GM12878 (cell line): ENCODE data around the gene GSKIP. TPM values are rescaled to one million over a fixed set of nuclear protein-coding genes. Genes with fewer than 3 reads are reported as not detected.

ENCODE experiments used
- ATAC-seq: fragments of 200-7000 bp; cut with Tn5 transposase; 3 replicates; pipeline ENCODE4 v1.9.1; 2020; ENCODE audit warnings: mild to moderate bottlenecking, moderate library complexity
- BruUV-seq: library from RNA; stranded (reverse); fragments of 400-500 nt; replicated peaks from 2 replicates; lab custom pipeline; 2021; lab: Mats Ljungman, UMichigan
- CTCF ChIA-PET: fragments of 300-600 bp; sonication (Branson Sonifier 250); formaldehyde crosslinking; extraction: SDS; loops from one replicate; lab custom pipeline; 2021; ENCODE audit warnings: inconsistent platforms; lab: Yijun Ruan, JAX
- POLR2A ChIA-PET: fragments of 350-600 bp; formaldehyde crosslinking; extraction: SDS; loops from one replicate; lab custom pipeline; 2021; ENCODE audit warnings: inconsistent platforms; lab: Charles Lee
- RAD21 ChIA-PET: fragments of 300-600 bp; sonication (Branson Sonifier 250); formaldehyde crosslinking; loops from one replicate; lab custom pipeline; 2023; ENCODE audit warnings: antibody characterized with exemption; ENCODE audit not compliant: unreplicated experiment; lab: Charles Lee
- SMC1A ChIA-PET: fragments of 300-600 bp; sonication (Branson Sonifier 250); formaldehyde crosslinking; loops from one replicate; lab custom pipeline; 2023; ENCODE audit not compliant: unreplicated experiment, uncharacterized antibody; lab: Charles Lee
- DNase-seq: peaks from one replicate; pipeline ENCODE4 v3.0.0-alpha.2; 2011; ENCODE audit warnings: low read depth, low spot score
- FAIRE-seq: peaks from 3 replicates; lab custom pipeline; 2011; peaks lifted over from hg19 to GRCh38; lab: Jason Lieb, UNC
- H2AFZ ChIP-seq: 2 replicates; pipeline ENCODE4 v1.6.0; 2011; ENCODE audit warnings: low read depth, low read length, control low read depth; ENCODE audit not compliant: control insufficient read depth
- H3K27ac ChIP-seq: 2 replicates; pipeline ENCODE4 v1.5.1; 2011; ENCODE audit warnings: control low read depth; ENCODE audit not compliant: control insufficient read depth, insufficient read depth
- H3K27me3 ChIP-seq, 2 experiments: replicated peaks in 1 of 2; 2 replicates each; pipeline versions ENCODE4 v1.6.0 to v1.6.1; 2011; ENCODE audit warnings: low read length in 1 of 2; ENCODE audit not compliant: control insufficient read depth in 2 of 2, insufficient read depth in 2 of 2
- H3K36me3 ChIP-seq, 2 experiments: 2 replicates each; pipeline ENCODE4 v1.5.1; 2011; ENCODE audit warnings: low read length in 1 of 2; ENCODE audit not compliant: control insufficient read depth in 2 of 2, insufficient read depth in 2 of 2
- H3K4me1 ChIP-seq: 2 replicates; pipeline ENCODE4 v1.6.1; 2011; ENCODE audit warnings: mild to moderate bottlenecking, low read length, moderate library complexity, mixed read lengths; ENCODE audit not compliant: control insufficient read depth, insufficient read depth
- H3K4me2 ChIP-seq: 2 replicates; pipeline ENCODE4 v1.6.0; 2011; ENCODE audit warnings: control low read depth; ENCODE audit not compliant: control insufficient read depth, insufficient read depth
- H3K4me3 ChIP-seq: fragments of 200-600 bp; sonication (generic); 2 replicates; pipeline ENCODE4 v1.5.1; 2016
- H3K79me2 ChIP-seq: 2 replicates; pipeline ENCODE4 v1.6.0; 2011; ENCODE audit warnings: low read length; ENCODE audit not compliant: control insufficient read depth, insufficient read depth
- H3K9ac ChIP-seq: 2 replicates; pipeline ENCODE4 v1.8.0; 2011; ENCODE audit warnings: low read length, control low read depth, mixed read lengths; ENCODE audit not compliant: control insufficient read depth, insufficient read depth
- H3K9me3 ChIP-seq: replicated peaks from 3 replicates; pipeline ENCODE4 v1.5.1; 2011; ENCODE audit warnings: mild to moderate bottlenecking, low read length; ENCODE audit not compliant: control insufficient read depth, insufficient read depth
- H4K20me1 ChIP-seq: 2 replicates; pipeline ENCODE4 v1.6.0; 2011; ENCODE audit not compliant: control insufficient read depth, insufficient read depth
- ASH2L ChIP-seq: fragments of 300-600, 200-600 bp; sonication (generic); IDR thresholded peaks from 2 replicates; pipeline ENCODE4 v1.6.1; 2017; ENCODE audit warnings: low read depth, mild to moderate bottlenecking, borderline replicate concordance
- CHD2 ChIP-seq: IDR thresholded peaks from 2 replicates; pipeline ENCODE4 v1.6.1; 2011; ENCODE audit warnings: low read depth, low read length, improper control_type of control experiment, borderline replicate concordance
- CREM ChIP-seq: IDR thresholded peaks from 2 replicates; pipeline ENCODE4 v1.6.1; 2014; ENCODE audit warnings: antibody characterized with exemption, low read depth
- FOXM1 ChIP-seq: IDR thresholded peaks from 2 replicates; pipeline ENCODE4 v1.6.1; 2012; ENCODE audit warnings: low read depth, mild to moderate bottlenecking, inconsistent platforms, low read length, moderate library complexity
- HCFC1 ChIP-seq: fragments of 150-350 bp; IDR thresholded peaks from 2 replicates; pipeline ENCODE4 v1.6.1; 2014; ENCODE audit warnings: low read length
- NFXL1 ChIP-seq: fragments of 450-650 bp; IDR thresholded peaks from 2 replicates; pipeline ENCODE4 v1.6.1; 2017; ENCODE audit warnings: antibody characterized with exemption, mild to moderate bottlenecking, borderline replicate concordance
- NR2C2 ChIP-seq: IDR thresholded peaks from 2 replicates; pipeline ENCODE4 v1.6.1; 2011; ENCODE audit warnings: borderline replicate concordance, low read depth; ENCODE audit not compliant: control insufficient read depth, insufficient read length
- PAX5 ChIP-seq: IDR thresholded peaks from 2 replicates; pipeline ENCODE4 v1.6.1; 2011; ENCODE audit warnings: low read depth, low read length, borderline replicate concordance
- PAX8 ChIP-seq: fragments of 450-650 bp; IDR thresholded peaks from 2 replicates; pipeline ENCODE4 v1.6.1; 2017; ENCODE audit warnings: mild to moderate bottlenecking, moderate library complexity
- RAD51 ChIP-seq: fragments of 450-650 bp; IDR thresholded peaks from 2 replicates; pipeline ENCODE4 v1.6.1; 2016; ENCODE audit warnings: moderate library complexity, mild to moderate bottlenecking, inconsistent platforms
- RB1 ChIP-seq: fragments of 450-650 bp; formaldehyde crosslinking; IDR thresholded peaks from 2 replicates; pipeline ENCODE4 v1.6.1; 2017; ENCODE audit warnings: mild to moderate bottlenecking, borderline replicate concordance
- SMAD1 ChIP-seq: fragments of 450-650 bp; IDR thresholded peaks from 2 replicates; pipeline ENCODE4 v1.6.1; 2018; ENCODE audit warnings: mild to moderate bottlenecking, low read depth; ENCODE audit not compliant: partially characterized antibody
- SP1 ChIP-seq: IDR thresholded peaks from one replicate; pipeline ENCODE4 v1.6.1; 2011; ENCODE audit warnings: low read depth, low read length
- SREBF2 ChIP-seq: IDR thresholded peaks from 2 replicates; pipeline ENCODE4 v1.6.1; 2012; ENCODE audit warnings: mild to moderate bottlenecking, low read length
- SRF ChIP-seq, 2 experiments: IDR thresholded peaks; 2 replicates each; pipeline ENCODE4 v1.6.1; 2011; ENCODE audit warnings: low read depth in 2 of 2, low read length in 2 of 2, mild to moderate bottlenecking in 1 of 2, moderate library complexity in 1 of 2
- YBX1 ChIP-seq: fragments of 450-650 bp; IDR thresholded peaks from 2 replicates; pipeline ENCODE4 v1.6.1; 2016; ENCODE audit warnings: antibody characterized with exemption
- ZSCAN29 ChIP-seq: fragments of 450-650 bp; IDR thresholded peaks from 2 replicates; pipeline ENCODE4 v1.6.1; 2017; ENCODE audit warnings: mild to moderate bottlenecking, moderate library complexity
- ZZZ3 ChIP-seq: IDR thresholded peaks from 2 replicates; pipeline ENCODE4 v1.6.1; 2011; ENCODE audit warnings: low read depth; ENCODE audit not compliant: control insufficient read depth, insufficient read length
- WGBS: methylation state at CpG from one replicate; pipeline ENCODE4 v1.1.6; 2016; ENCODE audit warnings: low lambda C conversion rate; ENCODE audit not compliant: insufficient replicate concordance, insufficient coverage; ENCODE audit errors: missing lambda C conversion rate; 5-methylcytosine and 5-hydroxymethylcytosine counted together
- in situ Hi-C: fragments of 300-500 bp; cut with MboI; formaldehyde crosslinking; loops from 9 replicates; pipeline ENCODE4 v1.14.3; 2018; ENCODE audit warnings: mixed read lengths
- intact Hi-C: fragments of 100-400 bp; cut with micrococcal nuclease; formaldehyde crosslinking; loops from one replicate; pipeline ENCODE4 v1.14.2; 2022; ENCODE audit not compliant: unreplicated experiment
- polyA plus RNA-seq, 11 experiments: library from polyadenylated mRNA; depleted of rRNA in 4 of 11; unstranded in 6 of 11; stranded (reverse) in 5 of 11; fragments of >200 nt; fragmentation: Nextera tagmentation in 4 of 11; fragmentation: Illumina TruSeq in 1 of 11; extraction: Ambion mirVana in 4 of 11; extraction: Trizol in 1 of 11; gene quantifications; 1 replicate in 1 of 11; 2 replicates in 10 of 11; pipeline versions ENCODE4 v1.2.1 to v1.2.3, GENCODE V29; 2011 to 2016; ENCODE audit warnings: inconsistent platforms in 2 of 11, missing spikeins in 2 of 11, low read depth in 1 of 11
- total RNA-seq, 4 experiments: library from RNA; depleted of rRNA in 3 of 4; stranded (reverse); fragments of >200 nt in 3 of 4; fragmentation: Illumina TruSeq in 1 of 4; extraction: Trizol in 1 of 4; gene quantifications; 2 replicates each; pipeline versions ENCODE4 v1.2.1 to v1.2.3, GENCODE V29; 2013 to 2021
- TF ChIP-seq, protein P1 (sequence below): fragments of 450-650 bp; IDR thresholded peaks from 2 replicates; pipeline ENCODE4 v1.6.1; 2017; ENCODE audit warnings: mild to moderate bottlenecking, low read depth, inconsistent platforms; ENCODE audit not compliant: poor library complexity, severe bottlenecking

GSKIP gene
- total and polyA plus RNA-seq, 10 of the 15 experiments (the other 5 are each of a cell fraction or from before 2014, with no cell fraction given) = 15.4 to 75.2 (median 26.1) TPM

DNA sequence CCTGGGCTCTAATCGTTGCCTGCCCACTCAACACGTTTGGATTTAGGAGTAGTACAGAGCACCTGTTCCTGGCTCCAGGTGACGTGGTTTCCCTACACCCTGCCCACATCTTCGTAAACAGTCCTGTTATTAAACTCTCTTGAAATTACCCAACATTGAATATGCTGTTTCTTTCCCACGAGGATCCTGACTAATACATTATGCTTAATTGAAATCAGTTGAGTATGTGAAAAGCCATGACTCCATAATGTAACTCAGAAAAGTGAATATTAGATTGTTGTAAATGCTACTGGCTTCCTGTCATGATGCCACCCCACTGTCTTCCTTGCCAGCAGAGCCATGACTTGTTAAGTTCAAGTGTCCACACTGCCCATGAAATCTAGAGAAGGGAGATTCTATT is 50.2 kb downstream of the GSKIP start:
- no peak for FAIRE-seq
- in situ Hi-C loops = no loop called here

More for the DNA sequence above, 50.2 kb downstream of the GSKIP start:
- CTCF ChIA-PET = no interaction called here
- TF ChIP-seq YBX1 (no peak), NFXL1 (no peak), SREBF2 (no peak), RB1 (no peak), PAX5 (no peak), SRF (IDR thresholded peaks at IDR 0.05; ENCODE audit: low read depth in 2 of 2, low read length in 2 of 2) (no peak), ZSCAN29 (no peak), RAD51 (no peak), CREM (no peak), CHD2 (no peak), NR2C2 (no peak), HCFC1 (no peak), PAX8 (no peak), SP1 (no peak), ZZZ3 (no peak), FOXM1 (no peak), ASH2L (no peak), SMAD1 (no peak)
- TF ChIP-seq, protein P1, sequence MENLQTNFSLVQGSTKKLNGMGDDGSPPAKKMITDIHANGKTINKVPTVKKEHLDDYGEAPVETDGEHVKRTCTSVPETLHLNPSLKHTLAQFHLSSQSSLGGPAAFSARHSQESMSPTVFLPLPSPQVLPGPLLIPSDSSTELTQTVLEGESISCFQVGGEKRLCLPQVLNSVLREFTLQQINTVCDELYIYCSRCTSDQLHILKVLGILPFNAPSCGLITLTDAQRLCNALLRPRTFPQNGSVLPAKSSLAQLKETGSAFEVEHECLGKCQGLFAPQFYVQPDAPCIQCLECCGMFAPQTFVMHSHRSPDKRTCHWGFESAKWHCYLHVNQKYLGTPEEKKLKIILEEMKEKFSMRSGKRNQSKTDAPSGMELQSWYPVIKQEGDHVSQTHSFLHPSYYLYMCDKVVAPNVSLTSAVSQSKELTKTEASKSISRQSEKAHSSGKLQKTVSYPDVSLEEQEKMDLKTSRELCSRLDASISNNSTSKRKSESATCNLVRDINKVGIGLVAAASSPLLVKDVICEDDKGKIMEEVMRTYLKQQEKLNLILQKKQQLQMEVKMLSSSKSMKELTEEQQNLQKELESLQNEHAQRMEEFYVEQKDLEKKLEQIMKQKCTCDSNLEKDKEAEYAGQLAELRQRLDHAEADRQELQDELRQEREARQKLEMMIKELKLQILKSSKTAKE = no peak
- RAD21 ChIA-PET = no interaction called here
- H3K79me2 ChIP-seq = no peaks in the 10 kb centered on the region
- H3K4me3 ChIP-seq = no peak overlapping the region
- BruUV-seq = no TSS peak
- ATAC-seq (no peak), DNase-seq (no peak)
- H4K20me1 ChIP-seq = no peaks in the 10 kb centered on the region
- H3K27ac ChIP-seq = no peak overlapping the region
- no peak overlapping the region for H2AFZ ChIP-seq
- no peaks in the 10 kb centered on the region for H3K27me3 ChIP-seq
- H3K4me1 ChIP-seq = no peaks in the 10 kb centered on the region
- SMC1A ChIA-PET = no interaction called here
- no peak overlapping the region for H3K9ac ChIP-seq
- 39% methylated on average over 5 of the region's 5 CpGs for WGBS
- POLR2A ChIA-PET = no interaction called here
- intact Hi-C loops = no loop called here
- no peaks in the 10 kb centered on the region for H3K36me3 ChIP-seq
- no peaks in the 10 kb centered on the region for H3K9me3 ChIP-seq
- H3K4me2 ChIP-seq = no peak overlapping the region
